OCI-LY1 (cell line): ENCODE data around the gene FAM228B.
A peak's percentile ranks its signal among the peaks of the same experiment; 100 is the strongest.

Experiments
- H2AFZ ChIP-seq: fragments of 200-600 bp; sonication (generic), shearing (Covaris generic); 2 replicates; pipeline ENCODE4 v1.6.0; 2014; ENCODE audit warnings: antibody characterized with exemption, mild to moderate bottlenecking, low read length
- H3F3A ChIP-seq: fragments of 200-600 bp; sonication (generic), shearing (Covaris generic); 2 replicates; pipeline ENCODE4 v1.6.0; 2014; ENCODE audit warnings: mild to moderate bottlenecking, antibody characterized with exemption, low read length, moderate library complexity; ENCODE audit not compliant: insufficient read depth
- H3K27ac ChIP-seq: fragments of 200-600 bp; sonication (generic); 2 replicates; pipeline ENCODE4 v1.5.1; 2014; ENCODE audit warnings: low read length, mixed run types, mild to moderate bottlenecking, low read depth; ENCODE audit not compliant: poor library complexity, severe bottlenecking
- H3K27me3 ChIP-seq: fragments of 200-600 bp; sonication (generic); 2 replicates; pipeline ENCODE4 v1.6.0; 2014; ENCODE audit warnings: antibody characterized with exemption, mild to moderate bottlenecking, low read length, moderate library complexity; ENCODE audit not compliant: insufficient read depth
- H3K36me3 ChIP-seq: fragments of 200-600 bp; sonication (generic); 2 replicates; pipeline ENCODE4 v1.6.1; 2014; ENCODE audit warnings: mild to moderate bottlenecking, antibody characterized with exemption, low read length, moderate library complexity, mixed read lengths; ENCODE audit not compliant: insufficient read depth
- H3K4me1 ChIP-seq: fragments of 200-600 bp; sonication (generic); 2 replicates; pipeline ENCODE4 v1.5.1; 2014; ENCODE audit warnings: mild to moderate bottlenecking, low read length, moderate library complexity; ENCODE audit not compliant: insufficient read depth, severe bottlenecking
- H3K4me2 ChIP-seq: fragments of 200-600 bp; sonication (generic), shearing (Covaris generic); 2 replicates; pipeline ENCODE4 v1.6.1; 2014; ENCODE audit warnings: low read length
- H3K4me3 ChIP-seq: fragments of 200-600 bp; sonication (generic); 2 replicates; pipeline ENCODE4 v1.5.1; 2014; ENCODE audit warnings: low read length, low read depth, mild to moderate bottlenecking, mixed read lengths; ENCODE audit not compliant: poor library complexity, severe bottlenecking
- H3K79me2 ChIP-seq: fragments of 200-600 bp; shearing (Covaris generic); 2 replicates; pipeline ENCODE4 v1.6.1; 2016; ENCODE audit warnings: mixed run types, low read length, mixed read lengths; ENCODE audit not compliant: insufficient read depth
- H3K9ac ChIP-seq: fragments of 200-600 bp; sonication (generic), shearing (Covaris generic); 2 replicates; pipeline ENCODE4 v1.6.1; 2014; ENCODE audit warnings: mild to moderate bottlenecking, low read length, mixed read lengths
- H3K9me2 ChIP-seq: fragments of 200-600 bp; sonication (generic), shearing (Covaris generic); 2 replicates; pipeline ENCODE4 v1.6.1; 2014; ENCODE audit warnings: low read depth, mild to moderate bottlenecking, low read length, mixed read lengths
- H3K9me3 ChIP-seq: fragments of 200-600 bp; shearing (Covaris generic); 2 replicates; pipeline ENCODE4 v1.6.1; 2014; ENCODE audit warnings: low read length, mixed read lengths
- H4K20me1 ChIP-seq: fragments of 200-600 bp; sonication (generic), shearing (Covaris generic); 2 replicates; pipeline ENCODE4 v1.6.0; 2016; ENCODE audit warnings: mild to moderate bottlenecking, low read length; ENCODE audit not compliant: insufficient read depth
- CTCF ChIP-seq: fragments of 200-600 bp; sonication (generic), shearing (Covaris generic); IDR thresholded peaks from 2 replicates; pipeline ENCODE4 v1.5.1; 2017; ENCODE audit warnings: mild to moderate bottlenecking, antibody characterized with exemption, low read length, moderate library complexity, mixed read lengths
- EZH2 ChIP-seq: fragments of 200-600 bp; sonication (generic), shearing (Covaris generic); IDR thresholded peaks from 2 replicates; pipeline ENCODE4 v1.8.0; 2017; ENCODE audit warnings: borderline replicate concordance, mixed run types, mild to moderate bottlenecking, antibody characterized with exemption, low read length, moderate library complexity, mixed read lengths

Gene FAM228B

GRCh38 chr2:24083567-24084385 is 39.5 kb upstream of the FAM228B start:
- Histone ChIP-seq H2AFZ (peak overlapping the region; percentile 60), H3K9me2 (no peaks in the 10 kb centered on the region), H3K79me2 (no peaks in the 10 kb centered on the region), H3F3A (no peaks in the 10 kb centered on the region), H3K4me1 (peaks cover 18% of the 10 kb centered on the region), H4K20me1 (no peaks in the 10 kb centered on the region), H3K27me3 (no peaks in the 10 kb centered on the region), H3K4me2 (peak overlapping the region; percentile 71), H3K36me3 (no peaks in the 10 kb centered on the region), H3K27ac (peak overlapping the region; percentile 66), H3K4me3 (peak overlapping the region; percentile 65), H3K9me3 (no peaks in the 10 kb centered on the region), H3K9ac (peak overlapping the region; percentile 64)
- TF ChIP-seq CTCF (no peak), EZH2 (no peak)

- Histone ChIP-seq H3K79me2 (no peaks in the 10 kb centered on the region), H3F3A (no peaks in the 10 kb centered on the region), H3K4me1 (peaks cover 18% of the 10 kb centered on the region), H3K27ac (peak within 1 kb of the TSS; percentile 66), H3K4me3 (peak within 1 kb of the TSS; percentile 65), H3K9me3 (no peaks in the 10 kb centered on the region), H3K27me3 (no peaks in the 10 kb centered on the region), H3K9me2 (no peaks in the 10 kb centered on the region), H4K20me1 (no peaks in the 10 kb centered on the region), H3K9ac (peak within 1 kb of the TSS; percentile 64), H3K4me2 (peak within 1 kb of the TSS; percentile 71), H3K36me3 (no peaks in the 10 kb centered on the region), H2AFZ (peak within 1 kb of the TSS; percentile 91)
- TF ChIP-seq EZH2 (no peak), CTCF (peak; percentile 93)
Measured at GRCh38 chr2:24084386-24085199, 38.7 kb upstream of the FAM228B start, which contains the start of gene TP53I3. Gene TP53I3 (minus strand): TSS chr2:24084834. CDS start chr2:24084326, 508 bp downstream.

- H3K4me1 ChIP-seq: peaks cover 18% of the 10 kb centered on the region
- no peak overlapping the region for H3K27ac ChIP-seq
- H3K36me3 ChIP-seq: no peaks in the 10 kb centered on the region
- H3K9me2 ChIP-seq: no peaks in the 10 kb centered on the region
- H3F3A ChIP-seq: no peaks in the 10 kb centered on the region
- no peaks in the 10 kb centered on the region for H4K20me1 ChIP-seq
- H3K4me3 ChIP-seq: peak overlapping the region; percentile 65
- no peaks in the 10 kb centered on the region for H3K79me2 ChIP-seq
- peak overlapping the region; percentile 64; the same call in 1 of the 2 replicates for H3K9ac ChIP-seq
- H3K27me3 ChIP-seq: no peaks in the 10 kb centered on the region
- no peaks in the 10 kb centered on the region for H3K9me3 ChIP-seq
- TF ChIP-seq EZH2: no peak
- TF ChIP-seq CTCF: no peak
- peak overlapping the region; percentile 91 for H2AFZ ChIP-seq
- H3K4me2 ChIP-seq: peak overlapping the region; percentile 71
Measured at GRCh38 chr2:24085200-24085489, 38.1 kb upstream of the FAM228B start.
